ACHN (cell line): Measurements from ENCODE around the gene DLG2.

Experiments used
- DNase-seq: peaks from one replicate; pipeline ENCODE4 v3.0.0-alpha.2; 2015
- in situ Hi-C: cut with HindIII; loops from 2 replicates; pipeline ENCODE4 v1.10.0; 2017; ENCODE audit warnings: low sequenced_read_pairs, low pct_ligation_motif_present, low pct_unique_long_range_greater_than_20kb

The DLG2 gene

GRCh38 chr11:84163116-84163515 lies 1464.0 kb downstream of the DLG2 start:
- in situ Hi-C loops, result no loop called here
- DNase-seq, result no peak

GRCh38 chr11:84157639-84158038 lies 1469.5 kb downstream of the DLG2 start:
- no peak for DNase-seq
- in situ Hi-C loops, result no loop called here

GRCh38 chr11:84146826-84147225 lies 1480.3 kb downstream of the DLG2 start:
- DNase-seq, result no peak
- in situ Hi-C loops, result no loop called here

- no peak for DNase-seq
- in situ Hi-C loops, result no loop called here
Measured at GRCh38 chr11:84145616-84146185, 1481.4 kb downstream of the DLG2 start.

GRCh38 chr11:84144531-84144930 lies 1482.6 kb downstream of the DLG2 start:
- in situ Hi-C loops, result no loop called here

GRCh38 chr11:84142411-84142810 lies 1484.7 kb downstream of the DLG2 start:
- DNase-seq, result no peak
- in situ Hi-C loops, result no loop called here

More at GRCh38 chr11:84144531-84144930, 1482.6 kb downstream of the DLG2 start:
- no peak for DNase-seq

- DNase-seq, result no peak
Measured at GRCh38 chr11:84140386-84141169, 1486.6 kb downstream of the DLG2 start.

GRCh38 chr11:84137960-84138359 lies 1489.2 kb downstream of the DLG2 start:
- DNase-seq, result no peak
- in situ Hi-C loops, result no loop called here

More at GRCh38 chr11:84140386-84141169, 1486.6 kb downstream of the DLG2 start:
- in situ Hi-C loops, result no loop called here

- in situ Hi-C loops, result no loop called here
- DNase-seq, result no peak
Measured at GRCh38 chr11:84137505-84137904, 1489.6 kb downstream of the DLG2 start.

- in situ Hi-C loops, result no loop called here
- DNase-seq, result no peak
Measured at GRCh38 chr11:84136926-84137325, 1490.2 kb downstream of the DLG2 start.

GRCh38 chr11:84130646-84131427 lies 1496.3 kb downstream of the DLG2 start:
- in situ Hi-C loops, result no loop called here
- no peak for DNase-seq

GRCh38 chr11:84129961-84130576 lies 1497.1 kb downstream of the DLG2 start:
- in situ Hi-C loops, result no loop called here
- no peak for DNase-seq

GRCh38 chr11:84128840-84129239 lies 1498.3 kb downstream of the DLG2 start:
- DNase-seq, result no peak
- in situ Hi-C loops, result no loop called here

- in situ Hi-C loops, result no loop called here
- DNase-seq, result no peak
Measured at GRCh38 chr11:84117394-84117793, 1509.8 kb downstream of the DLG2 start.

GRCh38 chr11:84106541-84106940 lies 1520.6 kb downstream of the DLG2 start:
- in situ Hi-C loops, result no loop called here
- no peak for DNase-seq

- no peak for DNase-seq
- in situ Hi-C loops, result no loop called here
Measured at GRCh38 chr11:84105148-84105547, 1522.0 kb downstream of the DLG2 start.

GRCh38 chr11:84103096-84103495 lies 1524.0 kb downstream of the DLG2 start:
- in situ Hi-C loops, result no loop called here
- no peak for DNase-seq

- in situ Hi-C loops, result no loop called here
- no peak for DNase-seq
Measured at GRCh38 chr11:84097186-84097585, 1530.0 kb downstream of the DLG2 start.
